ENCODE results near the gene UBXN6.

UBXN6 gene

GRCh38 chr19:4437103-4437502 lies 20.5 kb downstream of the UBXN6 start:
- no peak for DNase-seq

- DNase-seq = no peak
These were observed 21.4 kb downstream of the UBXN6 start for GRCh38 chr19:4436231-4436630.

- DNase-seq = no peak
These were observed 23.2 kb downstream of the UBXN6 start for GRCh38 chr19:4434391-4434790.

- no peak for DNase-seq
These were observed 24.6 kb downstream of the UBXN6 start for GRCh38 chr19:4432918-4433506.

GRCh38 chr19:4431808-4432674 lies 25.6 kb downstream of the UBXN6 start:
- DNase-seq = peak; percentile 24

GRCh38 chr19:4431296-4431695 lies 26.3 kb downstream of the UBXN6 start:
- no peak for DNase-seq

- DNase-seq = no peak
These were observed 26.8 kb downstream of the UBXN6 start for GRCh38 chr19:4430760-4431159.

GRCh38 chr19:4429771-4430171 lies 27.8 kb downstream of the UBXN6 start:
- DNase-seq = peak; percentile 27

- DNase-seq = peak; percentile 22
These were observed 28.3 kb downstream of the UBXN6 start for GRCh38 chr19:4429256-4429655.

GRCh38 chr19:4428326-4428975 lies 29.1 kb downstream of the UBXN6 start:
- DNase-seq = no peak

- no peak for DNase-seq
These were observed 32.1 kb downstream of the UBXN6 start for GRCh38 chr19:4425537-4425936.

- DNase-seq = no peak
These were observed 34.0 kb downstream of the UBXN6 start for GRCh38 chr19:4423416-4424126.

GRCh38 chr19:4416268-4416667 lies 41.3 kb downstream of the UBXN6 start:
- no peak for DNase-seq

GRCh38 chr19:4415352-4415751 lies 42.2 kb downstream of the UBXN6 start:
- no peak for DNase-seq

GRCh38 chr19:4414800-4415321 lies 42.7 kb downstream of the UBXN6 start:
- no peak for DNase-seq

- DNase-seq = no peak
These were observed 43.3 kb downstream of the UBXN6 start for GRCh38 chr19:4414144-4414799.

- DNase-seq = no peak
These were observed 44.0 kb downstream of the UBXN6 start for GRCh38 chr19:4413588-4413987.

GRCh38 chr19:4409123-4409933 lies 48.3 kb downstream of the UBXN6 start:
- no peak for DNase-seq

- DNase-seq = no peak
These were observed 51.0 kb downstream of the UBXN6 start for GRCh38 chr19:4406626-4407025.

GRCh38 chr19:4405977-4406376 lies 51.6 kb downstream of the UBXN6 start:
- DNase-seq = no peak

- DNase-seq = no peak
These were observed 54.4 kb downstream of the UBXN6 start for GRCh38 chr19:4403005-4403761.
